Calu3 (cell line): ENCODE results near the gene RPP25L. TPM values are rescaled to one million over a fixed set of nuclear protein-coding genes. Genes with fewer than 3 reads are reported as not detected.
"Not testable (repeated sequence)": the region's sequence is repeated elsewhere in the genome, so short reads cannot be mapped to it uniquely, and the experiment has no call there.

ENCODE experiments used
- BruUV-seq: library from RNA; stranded (reverse); fragments of 400-500 nt; replicated peaks from 2 replicates; lab custom pipeline; 2021; lab: Mats Ljungman, UMichigan
- CTCF ChIA-PET: fragments of 300-600 bp; sonication (Branson Sonifier 250); formaldehyde crosslinking; loops from one replicate; lab custom pipeline; 2022; ENCODE audit warnings: antibody characterized with exemption; lab: Charles Lee
- DNase-seq: peaks from one replicate; pipeline ENCODE4 v3.0.0; 2022
- H3K27ac Mint-ChIP-seq: one replicate; pipeline ENCODE4 v1.8.0; 2022; ENCODE audit warnings: mixed read lengths; ENCODE audit not compliant: unreplicated experiment
- H3K27me3 Mint-ChIP-seq: one replicate; pipeline ENCODE4 v1.8.0; 2022; ENCODE audit warnings: mixed read lengths; ENCODE audit not compliant: unreplicated experiment
- H3K36me3 Mint-ChIP-seq: one replicate; pipeline ENCODE4 v1.8.0; 2022; ENCODE audit warnings: mild to moderate bottlenecking, moderate library complexity, mixed read lengths; ENCODE audit not compliant: insufficient read depth, unreplicated experiment
- H3K4me1 Mint-ChIP-seq: one replicate; pipeline ENCODE4 v1.8.0; 2022; ENCODE audit warnings: mild to moderate bottlenecking, low read depth, mixed read lengths; ENCODE audit not compliant: unreplicated experiment
- H3K4me3 Mint-ChIP-seq: one replicate; pipeline ENCODE4 v1.8.0; 2022; ENCODE audit warnings: mild to moderate bottlenecking, low read depth, moderate library complexity, mixed read lengths; ENCODE audit not compliant: unreplicated experiment
- H3K9me3 Mint-ChIP-seq: one replicate; pipeline ENCODE4 v1.8.0; 2022; ENCODE audit warnings: low read depth, mixed read lengths; ENCODE audit not compliant: unreplicated experiment
- CTCF ChIP-seq: fragments of 200-600 bp; IDR thresholded peaks from one replicate; pipeline ENCODE4 v1.8.0; 2022; ENCODE audit warnings: antibody characterized with exemption; ENCODE audit not compliant: unreplicated experiment
- intact Hi-C: fragments of 100-400 bp; cut with micrococcal nuclease; formaldehyde crosslinking; loops from one replicate; pipeline ENCODE4 v1.10.0; 2022; ENCODE audit not compliant: unreplicated experiment
- total RNA-seq: library from RNA; stranded (reverse); gene quantifications from 2 replicates; pipeline ENCODE4 v1.2.3, GENCODE V29; 2022

Gene RPP25L
- total RNA-seq, 1 experiment from 2014 or later: 17.6 TPM

- DNase-seq: no peak
- Mint-ChIP-seq H3K27ac (no peak overlapping the region), H3K36me3 (peaks cover 19% of the 10 kb centered on the region), H3K4me3 (no peak overlapping the region), H3K9me3 (no peaks in the 10 kb centered on the region), H3K27me3 (no peaks in the 10 kb centered on the region), H3K4me1 (peaks cover 15% of the 10 kb centered on the region)
- no peak for TF ChIP-seq CTCF
- no TSS peak for BruUV-seq
- CTCF ChIA-PET: no interaction called here
- intact Hi-C loops: no loop called here
These were observed 30.8 kb upstream of the RPP25L start for GRCh38 chr9:34642679-34643078.

- CTCF ChIA-PET, H3K4me3 Mint-ChIP-seq, H3K27me3 Mint-ChIP-seq, BruUV-seq, H3K27ac Mint-ChIP-seq, H3K9me3 Mint-ChIP-seq, intact Hi-C loops, DNase-seq: not testable (repeated sequence)
- peaks cover 10% of the 10 kb centered on the region for H3K4me1 Mint-ChIP-seq
- H3K36me3 Mint-ChIP-seq: peaks cover 16% of the 10 kb centered on the region
These were observed 27.4 kb upstream of the RPP25L start for GRCh38 chr9:34639322-34639721.

GRCh38 chr9:34638138-34638445, 26.2 kb upstream of the RPP25L start:
- H3K27me3 Mint-ChIP-seq: no peaks in the 10 kb centered on the region
- CTCF ChIA-PET: no interaction called here

GRCh38 chr9:34637356-34638137, 25.6 kb upstream of the RPP25L start, which contains the start of gene SIGMAR1:
Gene SIGMAR1, minus strand, starts transcription at chr9:34637787. Its CDS starts 90 bp downstream, at chr9:34637697.
- Mint-ChIP-seq H3K4me1 (peaks cover 10% of the 10 kb centered on the region), H3K27me3 (no peaks in the 10 kb centered on the region), H3K27ac (peak within 1 kb of the TSS; percentile 56), H3K4me3 (peak within 1 kb of the TSS; percentile 83), H3K36me3 (peaks cover 16% of the 10 kb centered on the region), H3K9me3 (no peaks in the 10 kb centered on the region)
- TF ChIP-seq CTCF: no peak
- CTCF ChIA-PET: interaction anchor here (0.6 to 1.3 kb wide), 3 partner anchors 9 to 257 kb away, joined by 3 to 5 read pairs (median 3); partner anchors contain the start of gene GALT
- BruUV-seq: no TSS peak
- DNase-seq: peak; percentile 91
- intact Hi-C loops: no loop called here

More at GRCh38 chr9:34638138-34638445, 26.2 kb upstream of the RPP25L start:
- TF ChIP-seq CTCF: no peak
- H3K27ac Mint-ChIP-seq: peak overlapping the region; percentile 56
- BruUV-seq: TSS peak; percentile 34
- no peak for DNase-seq
- H3K4me1 Mint-ChIP-seq: peaks cover 10% of the 10 kb centered on the region
- no peaks in the 10 kb centered on the region for H3K9me3 Mint-ChIP-seq
- peaks cover 16% of the 10 kb centered on the region for H3K36me3 Mint-ChIP-seq
- intact Hi-C loops: no loop called here
- peak overlapping the region; percentile 83 for H3K4me3 Mint-ChIP-seq
